Ishikawa (cell line): ENCODE measurements around the gene SLC16A14.

ENCODE experiments used
- CEBPB ChIP-seq: IDR thresholded peaks from 2 replicates; pipeline ENCODE4 v1.6.1; 2012
- CREB1 ChIP-seq: IDR thresholded peaks from 2 replicates; pipeline ENCODE4 v1.6.1; 2012; ENCODE audit warnings: low read depth
- EGR1 ChIP-seq: IDR thresholded peaks from 2 replicates; pipeline ENCODE4 v1.6.1; 2012
- EP300 ChIP-seq: IDR thresholded peaks from 2 replicates; pipeline ENCODE4 v1.6.1; 2012; ENCODE audit warnings: borderline replicate concordance
- FOXM1 ChIP-seq: IDR thresholded peaks from 2 replicates; pipeline ENCODE4 v1.6.1; 2012; ENCODE audit warnings: low read depth, borderline replicate concordance
- MAX ChIP-seq: IDR thresholded peaks from 2 replicates; pipeline ENCODE4 v1.6.1; 2012
- NFIC ChIP-seq: IDR thresholded peaks from 2 replicates; pipeline ENCODE4 v1.6.1; 2012
- RAD21 ChIP-seq: IDR thresholded peaks from 2 replicates; pipeline ENCODE4 v1.6.1; 2012; ENCODE audit warnings: low read depth
- REST ChIP-seq: IDR thresholded peaks from 2 replicates; pipeline ENCODE4 v1.6.1; 2012; ENCODE audit warnings: low read depth, mild to moderate bottlenecking
- TAF1 ChIP-seq: IDR thresholded peaks from 2 replicates; pipeline ENCODE4 v1.6.1; 2012; ENCODE audit warnings: low read depth, mild to moderate bottlenecking
- TCF12 ChIP-seq: IDR thresholded peaks from 2 replicates; pipeline ENCODE4 v1.6.1; 2012; ENCODE audit warnings: low read depth
- TEAD4 ChIP-seq: IDR thresholded peaks from 2 replicates; pipeline ENCODE4 v1.6.1; 2012
- USF1 ChIP-seq: IDR thresholded peaks from 2 replicates; pipeline ENCODE4 v1.6.1; 2012
- YY1 ChIP-seq: IDR thresholded peaks from 2 replicates; pipeline ENCODE4 v1.6.1; 2012; ENCODE audit warnings: low read depth
- ZBTB7A ChIP-seq: IDR thresholded peaks from 2 replicates; pipeline ENCODE4 v1.6.1; 2012; ENCODE audit warnings: low read depth

SLC16A14 gene

GRCh38 chr2:230085201-230085600 lies 16.5 kb upstream of the SLC16A14 start:
- TF ChIP-seq YY1 = no peak
- TF ChIP-seq ZBTB7A = no peak
- no peak for TF ChIP-seq CREB1
- no peak for TF ChIP-seq TAF1
- no peak for TF ChIP-seq CEBPB
- TF ChIP-seq USF1 = no peak
- TF ChIP-seq EP300 = no peak
- TF ChIP-seq EGR1 = no peak
- no peak for TF ChIP-seq FOXM1
- TF ChIP-seq RAD21 = no peak
- TF ChIP-seq TCF12 = no peak
- TF ChIP-seq TEAD4 = no peak
- no peak for TF ChIP-seq NFIC
- no peak for TF ChIP-seq MAX
- no peak for TF ChIP-seq REST

- TF ChIP-seq EP300 = no peak
- no peak for TF ChIP-seq CREB1
- TF ChIP-seq TEAD4 = no peak
- TF ChIP-seq EGR1 = no peak
- no peak for TF ChIP-seq ZBTB7A
- TF ChIP-seq TAF1 = no peak
- TF ChIP-seq MAX = no peak
- TF ChIP-seq USF1 = no peak
- no peak for TF ChIP-seq TCF12
- no peak for TF ChIP-seq FOXM1
- TF ChIP-seq RAD21 = no peak
These were observed 9.3 kb upstream of the SLC16A14 start for GRCh38 chr2:230077851-230078547.

- TF ChIP-seq NFIC (no peak), FOXM1 (no peak), CEBPB (no peak), CREB1 (no peak), TAF1 (no peak), ZBTB7A (no peak), REST (no peak), RAD21 (no peak), USF1 (no peak), YY1 (no peak), TCF12 (no peak), TEAD4 (no peak)
These were observed 8.1 kb upstream of the SLC16A14 start for GRCh38 chr2:230076819-230077218.

- TF ChIP-seq NFIC = no peak
- no peak for TF ChIP-seq FOXM1
- no peak for TF ChIP-seq EP300
- TF ChIP-seq EGR1 = no peak
- TF ChIP-seq ZBTB7A = no peak
- TF ChIP-seq TAF1 = no peak
- TF ChIP-seq CREB1 = no peak
- TF ChIP-seq CEBPB = no peak
- TF ChIP-seq MAX = no peak
- no peak for TF ChIP-seq TCF12
These were observed 7.4 kb upstream of the SLC16A14 start for GRCh38 chr2:230075988-230076631.

- TF ChIP-seq EGR1 (no peak), RAD21 (no peak), TEAD4 (no peak), ZBTB7A (no peak), TCF12 (no peak), USF1 (no peak), CEBPB (no peak)
These were observed 2.7 kb upstream of the SLC16A14 start for GRCh38 chr2:230071421-230071820.
